IgD-negative memory B cell (primary cell): Measurements from ENCODE around the gene STK36. TPM values are rescaled to one million over a fixed set of nuclear protein-coding genes. Genes with fewer than 3 reads are reported as not detected.

Experiments used
- H3K27ac Mint-ChIP-seq, 3 donors: one replicate each; pipeline ENCODE4 v1.8.0; 2020 to 2022; ENCODE audit warnings: mild to moderate bottlenecking in 3 of 3, mixed read lengths in 3 of 3, moderate library complexity in 1 of 3
- H3K27me3 Mint-ChIP-seq: one replicate; pipeline ENCODE4 v1.8.0; 2021; ENCODE audit warnings: mixed read lengths
- H3K36me3 Mint-ChIP-seq: one replicate; pipeline ENCODE4 v1.8.0; 2020; ENCODE audit warnings: mild to moderate bottlenecking, mixed read lengths
- H3K4me1 Mint-ChIP-seq, 3 donors: one replicate each; pipeline ENCODE4 v1.8.0; 2020 to 2022; ENCODE audit warnings: mixed read lengths in 3 of 3, mild to moderate bottlenecking in 1 of 3
- H3K4me3 Mint-ChIP-seq, 4 donors: one replicate each; pipeline ENCODE4 v1.8.0; 2020 to 2022; ENCODE audit warnings: mild to moderate bottlenecking in 4 of 4, mixed read lengths in 4 of 4, moderate library complexity in 3 of 4
- H3K9me3 Mint-ChIP-seq, 3 donors: one replicate each; pipeline ENCODE4 v1.8.0; 2020 to 2021; ENCODE audit warnings: mixed read lengths in 3 of 3, mild to moderate bottlenecking in 1 of 3
- polyA plus RNA-seq: library from polyadenylated mRNA; unstranded; fragments of 300-500 nt; fragmentation: Illumina TruSeq; gene quantifications from one replicate; pipeline ENCODE4 v1.2.3, GENCODE V29; 2021

The STK36 gene
- polyA plus RNA-seq, 1 donor from 2014 or later, result 4.8 TPM

DNA sequence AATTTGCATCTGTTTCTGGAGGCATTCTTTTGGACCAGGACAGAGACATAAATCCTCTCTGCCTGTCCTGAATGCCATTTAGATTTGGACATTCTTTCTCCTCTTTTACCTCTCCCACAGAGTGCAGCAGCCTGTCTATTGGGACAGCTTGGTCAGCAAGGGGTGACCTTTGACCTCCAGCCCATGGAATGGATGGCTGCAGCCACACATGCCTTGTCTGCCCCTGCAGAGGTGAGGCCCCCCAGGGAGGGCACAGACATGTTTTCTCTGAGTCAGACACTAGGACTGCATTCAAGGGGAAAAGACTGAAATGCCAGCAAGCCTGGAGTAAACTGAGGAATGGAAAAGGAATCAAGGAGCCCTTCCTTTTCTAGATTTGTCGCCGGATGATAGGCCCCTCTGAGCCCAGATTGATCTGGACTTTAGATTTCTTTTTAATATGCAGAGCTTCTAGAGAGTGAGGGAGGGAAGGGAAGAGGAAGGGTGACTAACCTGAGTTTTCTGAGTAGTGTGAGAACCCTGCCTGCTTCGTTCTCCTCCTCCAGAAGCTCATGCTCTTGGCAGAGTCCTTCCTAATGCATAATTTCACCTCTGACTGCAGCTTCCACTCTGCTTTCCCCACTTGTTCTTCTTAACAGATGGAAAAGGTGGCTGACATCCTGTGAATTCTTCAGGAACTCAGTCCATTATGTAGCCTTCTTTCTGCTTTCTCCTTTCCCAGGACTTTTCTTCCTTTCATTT lies 22.7 kb downstream of the STK36 start:
- H3K27ac Mint-ChIP-seq, result no peak overlapping the region
- H3K9me3 Mint-ChIP-seq, result no peaks in the 10 kb centered on the region
- no peaks in the 10 kb centered on the region for H3K27me3 Mint-ChIP-seq
- peaks cover 5% of the 10 kb centered on the region for H3K36me3 Mint-ChIP-seq
- no peak overlapping the region for H3K4me3 Mint-ChIP-seq
- no peaks in the 10 kb centered on the region for H3K4me1 Mint-ChIP-seq

DNA sequence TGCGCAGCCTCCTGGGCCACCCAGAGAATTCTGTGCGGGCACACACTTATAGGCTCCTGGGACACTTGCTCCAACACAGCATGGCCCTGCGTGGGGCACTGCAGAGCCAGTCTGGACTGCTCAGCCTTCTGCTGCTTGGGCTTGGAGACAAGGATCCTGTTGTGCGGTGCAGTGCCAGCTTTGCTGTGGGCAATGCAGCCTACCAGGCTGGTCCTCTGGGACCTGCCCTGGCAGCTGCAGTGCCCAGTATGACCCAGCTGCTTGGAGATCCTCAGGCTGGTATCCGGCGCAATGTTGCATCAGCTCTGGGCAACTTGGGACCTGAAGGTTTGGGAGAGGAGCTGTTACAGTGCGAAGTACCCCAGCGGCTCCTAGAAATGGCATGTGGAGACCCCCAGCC lies 27.0 kb downstream of the STK36 start:
- H3K27ac Mint-ChIP-seq, result no peak overlapping the region
- H3K36me3 Mint-ChIP-seq, result peaks cover 2% of the 10 kb centered on the region
- H3K4me3 Mint-ChIP-seq, result no peak overlapping the region
- no peaks in the 10 kb centered on the region for H3K4me1 Mint-ChIP-seq
- no peaks in the 10 kb centered on the region for H3K9me3 Mint-ChIP-seq
- no peaks in the 10 kb centered on the region for H3K27me3 Mint-ChIP-seq

DNA sequence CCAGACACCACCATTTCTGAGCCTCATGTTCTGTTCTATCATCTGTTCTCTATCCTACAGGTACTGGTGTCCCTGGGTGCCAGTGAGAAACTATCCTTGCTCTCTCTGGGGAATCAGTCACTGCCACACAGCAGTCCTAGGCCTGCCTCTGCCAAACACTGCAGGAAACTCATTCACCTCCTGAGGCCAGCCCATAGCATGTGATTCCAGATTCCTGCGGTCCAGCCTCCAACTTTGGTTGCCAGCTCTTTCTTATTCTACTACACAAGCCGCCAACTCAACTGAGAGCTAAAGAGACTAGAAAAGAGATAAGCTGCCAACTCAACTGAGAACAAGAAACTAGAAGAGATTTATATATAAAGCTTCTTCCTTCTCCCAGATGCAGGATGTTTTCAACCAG lies 29.9 kb downstream of the STK36 start:
- H3K4me3 Mint-ChIP-seq, result no peak overlapping the region
- no peaks in the 10 kb centered on the region for H3K4me1 Mint-ChIP-seq
- H3K27ac Mint-ChIP-seq, result peak overlapping the region in 1 of 3 donors; percentile 55
- H3K9me3 Mint-ChIP-seq, result no peaks in the 10 kb centered on the region
- peaks cover 2% of the 10 kb centered on the region for H3K36me3 Mint-ChIP-seq
- peaks cover 2% of the 10 kb centered on the region for H3K27me3 Mint-ChIP-seq

GRCh38 chr2:218703341-218703740 lies 31.5 kb downstream of the STK36 start:
- H3K36me3 Mint-ChIP-seq, result peaks cover 2% of the 10 kb centered on the region
- peaks cover 2% of the 10 kb centered on the region for H3K27me3 Mint-ChIP-seq
- H3K4me1 Mint-ChIP-seq, result peaks cover 0 to 2% (median 0%) of the 10 kb centered on the region in 3 donors
- H3K27ac Mint-ChIP-seq, result no peak overlapping the region
- no peak overlapping the region for H3K4me3 Mint-ChIP-seq
- no peaks in the 10 kb centered on the region for H3K9me3 Mint-ChIP-seq

- peaks cover 4 to 9% (median 6%) of the 10 kb centered on the region in 3 donors for H3K4me1 Mint-ChIP-seq
- no peaks in the 10 kb centered on the region for H3K36me3 Mint-ChIP-seq
- peak overlapping the region in 1 of 3 donors; percentile 74 for H3K27ac Mint-ChIP-seq
- peaks cover 2% of the 10 kb centered on the region for H3K27me3 Mint-ChIP-seq
- peak overlapping the region in 1 of 4 donors; percentile 53 for H3K4me3 Mint-ChIP-seq
- H3K9me3 Mint-ChIP-seq, result no peaks in the 10 kb centered on the region
Observed at GRCh38 chr2:218708086-218708485, 36.2 kb downstream of the STK36 start.

DNA sequence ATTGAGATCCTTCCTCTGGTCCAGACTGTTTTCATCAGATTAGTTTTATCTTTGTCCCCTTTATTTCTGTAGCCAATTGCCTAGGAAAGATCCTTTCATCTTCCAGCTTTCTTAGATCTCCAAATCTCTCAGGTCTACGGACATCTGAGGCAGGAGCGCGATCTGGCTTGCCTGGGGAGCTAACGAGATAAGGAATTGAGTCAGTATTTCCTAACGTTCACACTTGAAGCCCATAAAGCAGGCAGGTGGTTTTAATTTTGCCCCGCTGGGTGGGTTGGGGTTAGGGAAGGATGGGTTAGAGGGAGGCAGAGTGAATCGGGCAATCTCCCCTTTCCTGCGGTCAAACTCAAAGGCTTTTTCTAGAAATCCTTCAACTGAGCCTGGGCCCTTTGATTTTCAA lies 38.0 kb downstream of the STK36 start:
- no peaks in the 10 kb centered on the region for H3K9me3 Mint-ChIP-seq
- peak overlapping the region in 2 of 3 donors; percentile 34 to 46 for H3K27ac Mint-ChIP-seq
- H3K36me3 Mint-ChIP-seq, result no peaks in the 10 kb centered on the region
- peaks cover 12 to 16% (median 14%) of the 10 kb centered on the region in 3 donors for H3K4me1 Mint-ChIP-seq
- peak overlapping the region in 2 of 4 donors; percentile 43 to 65 for H3K4me3 Mint-ChIP-seq
- H3K27me3 Mint-ChIP-seq, result peaks cover 2% of the 10 kb centered on the region

- Mint-ChIP-seq H3K36me3 (no peaks in the 10 kb centered on the region), H3K4me1 (peaks cover 12 to 16% (median 14%) of the 10 kb centered on the region in 3 donors), H3K9me3 (no peaks in the 10 kb centered on the region), H3K27me3 (peaks cover 2% of the 10 kb centered on the region), H3K27ac (peak overlapping the region; percentile 89 to 96 (median 94)), H3K4me3 (peak overlapping the region; percentile 89 to 98 (median 96))
Observed at GRCh38 chr2:218710334-218710686, 38.4 kb downstream of the STK36 start.

GRCh38 chr2:218710687-218711549 lies 39.0 kb downstream of the STK36 start, which contains the start of gene TTLL4:
Gene TTLL4, plus strand, starts transcription at chr2:218710835. Its CDS starts 26,842 bp downstream, at chr2:218737677.
- H3K4me3 Mint-ChIP-seq, result peak within 1 kb of the TSS; percentile 89 to 98 (median 96)
- H3K27me3 Mint-ChIP-seq, result peaks cover 2% of the 10 kb centered on the region
- no peaks in the 10 kb centered on the region for H3K9me3 Mint-ChIP-seq
- H3K27ac Mint-ChIP-seq, result peak within 1 kb of the TSS; percentile 89 to 96 (median 94)
- H3K4me1 Mint-ChIP-seq, result peaks cover 12 to 16% (median 14%) of the 10 kb centered on the region in 3 donors
- no peaks in the 10 kb centered on the region for H3K36me3 Mint-ChIP-seq

DNA sequence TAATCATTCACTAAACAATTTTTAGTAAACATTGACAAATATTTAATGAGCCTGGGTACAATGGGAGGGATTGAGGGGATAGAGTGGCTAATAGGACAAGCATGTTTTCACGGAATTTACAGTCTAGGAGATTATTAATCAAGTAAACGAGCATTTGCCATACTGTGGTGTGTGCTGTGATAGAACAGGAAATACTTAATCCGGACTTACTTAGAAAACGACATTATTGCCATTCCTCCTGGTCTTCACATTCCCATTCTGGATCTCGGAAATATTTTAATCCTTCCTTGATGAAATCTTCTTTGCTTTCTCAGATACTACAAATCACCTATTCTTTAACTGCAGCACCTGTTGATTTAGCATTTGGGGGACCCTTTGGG lies 39.7 kb downstream of the STK36 start:
- H3K27ac Mint-ChIP-seq, result peak overlapping the region; percentile 89 to 96 (median 94)
- H3K36me3 Mint-ChIP-seq, result no peaks in the 10 kb centered on the region
- peaks cover 12 to 16% (median 14%) of the 10 kb centered on the region in 3 donors for H3K4me1 Mint-ChIP-seq
- H3K27me3 Mint-ChIP-seq, result no peaks in the 10 kb centered on the region
- H3K9me3 Mint-ChIP-seq, result no peaks in the 10 kb centered on the region
- peak overlapping the region; percentile 89 to 98 (median 96) for H3K4me3 Mint-ChIP-seq

DNA sequence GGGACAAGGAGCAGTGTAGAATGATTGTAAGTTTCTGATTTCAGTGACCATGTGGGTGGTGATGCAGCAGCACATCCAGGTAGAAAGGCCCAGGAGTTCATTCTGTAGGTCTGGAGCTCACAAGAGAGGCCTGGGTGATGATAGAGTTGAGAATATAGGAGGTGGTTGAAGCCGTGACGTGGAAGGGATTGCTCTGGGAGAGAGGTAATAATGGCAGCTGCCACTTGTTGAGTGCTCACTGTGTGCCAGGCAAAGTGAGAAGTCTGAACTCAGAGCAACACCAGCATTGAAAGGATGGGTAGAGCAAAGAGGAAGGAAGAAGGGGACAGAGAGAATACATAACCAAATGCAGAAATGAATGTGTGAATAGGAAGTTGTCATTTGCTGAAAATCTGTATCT lies 42.0 kb downstream of the STK36 start:
- peaks cover 10 to 19% (median 14%) of the 10 kb centered on the region in 3 donors for H3K4me1 Mint-ChIP-seq
- no peaks in the 10 kb centered on the region for H3K27me3 Mint-ChIP-seq
- no peaks in the 10 kb centered on the region for H3K9me3 Mint-ChIP-seq
- peak overlapping the region in 1 of 3 donors; percentile 9 for H3K27ac Mint-ChIP-seq
- H3K36me3 Mint-ChIP-seq, result no peaks in the 10 kb centered on the region
- peak overlapping the region in 2 of 4 donors; percentile 7 to 15 for H3K4me3 Mint-ChIP-seq

- no peak overlapping the region for H3K27ac Mint-ChIP-seq
- peaks cover 9% of the 10 kb centered on the region for H3K36me3 Mint-ChIP-seq
- H3K4me3 Mint-ChIP-seq, result no peak overlapping the region
- peaks cover 10 to 24% (median 19%) of the 10 kb centered on the region in 3 donors for H3K4me1 Mint-ChIP-seq
- no peaks in the 10 kb centered on the region for H3K27me3 Mint-ChIP-seq
- no peaks in the 10 kb centered on the region for H3K9me3 Mint-ChIP-seq
Observed at GRCh38 chr2:218716070-218716469, 44.2 kb downstream of the STK36 start.

GRCh38 chr2:218717262-218717661 lies 45.4 kb downstream of the STK36 start:
- H3K4me1 Mint-ChIP-seq, result peaks cover 6 to 15% (median 15%) of the 10 kb centered on the region in 3 donors
- no peaks in the 10 kb centered on the region for H3K27me3 Mint-ChIP-seq
- H3K9me3 Mint-ChIP-seq, result no peaks in the 10 kb centered on the region
- H3K4me3 Mint-ChIP-seq, result no peak overlapping the region
- peak overlapping the region in 1 of 3 donors; percentile 76 for H3K27ac Mint-ChIP-seq
- H3K36me3 Mint-ChIP-seq, result peaks cover 9% of the 10 kb centered on the region

DNA sequence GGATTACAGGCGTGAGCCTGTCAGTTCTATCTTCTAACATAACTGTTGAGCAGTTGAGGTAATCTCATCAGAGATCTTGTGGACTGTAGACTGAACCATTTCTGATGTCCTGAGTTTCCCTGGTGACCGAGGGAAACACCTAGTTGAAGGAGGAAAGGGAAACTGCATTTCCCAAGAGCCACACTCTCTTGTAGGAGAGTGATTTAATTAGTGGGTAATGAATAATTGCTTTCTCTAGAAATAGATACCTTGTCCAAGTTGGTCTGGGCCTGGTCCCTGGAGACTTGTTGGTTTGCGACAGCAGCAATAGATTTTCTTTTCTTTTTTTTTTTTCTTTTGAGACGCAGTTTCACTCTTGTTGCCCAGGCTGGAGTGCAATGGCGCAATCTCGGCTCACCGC lies 46.2 kb downstream of the STK36 start:
- Mint-ChIP-seq H3K27me3 (no peaks in the 10 kb centered on the region), H3K9me3 (no peaks in the 10 kb centered on the region), H3K27ac (no peak overlapping the region), H3K4me3 (peak overlapping the region in 1 of 4 donors; percentile 60), H3K4me1 (peaks cover 6 to 18% (median 15%) of the 10 kb centered on the region in 3 donors), H3K36me3 (peaks cover 9% of the 10 kb centered on the region)

GRCh38 chr2:218719457-218719856 lies 47.6 kb downstream of the STK36 start:
- no peak overlapping the region for H3K4me3 Mint-ChIP-seq
- H3K27ac Mint-ChIP-seq, result no peak overlapping the region
- no peaks in the 10 kb centered on the region for H3K9me3 Mint-ChIP-seq
- H3K27me3 Mint-ChIP-seq, result no peaks in the 10 kb centered on the region
- peaks cover 0 to 14% (median 11%) of the 10 kb centered on the region in 3 donors for H3K4me1 Mint-ChIP-seq
- H3K36me3 Mint-ChIP-seq, result peaks cover 14% of the 10 kb centered on the region
